Prostate gland (tissue), 2 donors: ENCODE data around the gene ATP10B.

Source experiments
- CTCF ChIP-seq, 4 experiments: fragments of 200-600 bp in 2 of 4; fragments of 450-650 bp in 2 of 4; sonication (generic) in 2 of 4; IDR thresholded peaks; 1 replicate in 3 of 4; 2 replicates in 1 of 4; pipeline ENCODE4 v1.5.1; 2016 to 2019; ENCODE audit warnings: antibody characterized with exemption in 4 of 4, mild to moderate bottlenecking in 2 of 4, moderate library complexity in 2 of 4
- POLR2A ChIP-seq: fragments of 450-650 bp; IDR thresholded peaks from one replicate; pipeline ENCODE4 v1.6.1; 2016; ENCODE audit warnings: antibody characterized with exemption, mild to moderate bottlenecking

GRCh38 chr5:160534914-160535313, 317.1 kb downstream of the ATP10B start:
- TF ChIP-seq CTCF (IDR thresholded peaks at IDR 0.05) (no peak), POLR2A (no peak)
